Lower leg skin (tissue), 4 donors: ENCODE measurements around the gene SLC43A1. TPM values are rescaled to one million over a fixed set of nuclear protein-coding genes. Genes with fewer than 3 reads are reported as not detected.

Experiments
- DNase-seq, 2 donors: peaks; one replicate each; pipeline ENCODE4 v3.0.0-alpha.2; 2019; ENCODE audit warnings: low spot score in 2 of 2
- H3K4me3 ChIP-seq: fragments of 200-600 bp; sonication (generic); 2 replicates; pipeline ENCODE4 v1.5.1; 2017; ENCODE audit warnings: mild to moderate bottlenecking, low read depth; ENCODE audit not compliant: poor library complexity, severe bottlenecking
- POLR2A ChIP-seq, 2 donors: fragments of 450-650 bp; IDR thresholded peaks; one replicate each; pipeline ENCODE4 v1.6.1; 2016 to 2017; ENCODE audit warnings: antibody characterized with exemption in 2 of 2, mild to moderate bottlenecking in 1 of 2, moderate library complexity in 1 of 2
- WGBS, 2 donors: methylation state at CpG; one replicate each; pipeline ENCODE4 v1.1.5; 2018; 5-methylcytosine and 5-hydroxymethylcytosine counted together
- intact Hi-C: fragments of 100-400 bp; cut with DNase I; formaldehyde crosslinking; loops from one replicate; pipeline ENCODE4 v1.15.0; 2023; ENCODE audit warnings: low total_unique reads
- total RNA-seq, 4 donors: library from RNA; depleted of rRNA; stranded (reverse); fragments of >200 nt; gene quantifications; one replicate each; pipeline ENCODE4 v1.1.0, GENCODE V29; 2016
- TF ChIP-seq, protein P1 (sequence below), 3 donors: fragments of 450-650 bp; IDR thresholded peaks; one replicate each; pipeline ENCODE4 v1.5.1; 2016; ENCODE audit warnings: antibody characterized with exemption in 3 of 3, mild to moderate bottlenecking in 3 of 3, moderate library complexity in 2 of 3

Gene SLC43A1
- total RNA-seq, 4 donors from 2014 or later = 15.9 to 20.2 (median 18.3) TPM

- 39 to 47% methylated on average over 4 of the region's 4 CpGs for WGBS, 2 donors
- TF ChIP-seq, protein P1, sequence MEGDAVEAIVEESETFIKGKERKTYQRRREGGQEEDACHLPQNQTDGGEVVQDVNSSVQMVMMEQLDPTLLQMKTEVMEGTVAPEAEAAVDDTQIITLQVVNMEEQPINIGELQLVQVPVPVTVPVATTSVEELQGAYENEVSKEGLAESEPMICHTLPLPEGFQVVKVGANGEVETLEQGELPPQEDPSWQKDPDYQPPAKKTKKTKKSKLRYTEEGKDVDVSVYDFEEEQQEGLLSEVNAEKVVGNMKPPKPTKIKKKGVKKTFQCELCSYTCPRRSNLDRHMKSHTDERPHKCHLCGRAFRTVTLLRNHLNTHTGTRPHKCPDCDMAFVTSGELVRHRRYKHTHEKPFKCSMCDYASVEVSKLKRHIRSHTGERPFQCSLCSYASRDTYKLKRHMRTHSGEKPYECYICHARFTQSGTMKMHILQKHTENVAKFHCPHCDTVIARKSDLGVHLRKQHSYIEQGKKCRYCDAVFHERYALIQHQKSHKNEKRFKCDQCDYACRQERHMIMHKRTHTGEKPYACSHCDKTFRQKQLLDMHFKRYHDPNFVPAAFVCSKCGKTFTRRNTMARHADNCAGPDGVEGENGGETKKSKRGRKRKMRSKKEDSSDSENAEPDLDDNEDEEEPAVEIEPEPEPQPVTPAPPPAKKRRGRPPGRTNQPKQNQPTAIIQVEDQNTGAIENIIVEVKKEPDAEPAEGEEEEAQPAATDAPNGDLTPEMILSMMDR (IDR thresholded peaks at IDR 0.05) = no peak
- no peak for TF ChIP-seq POLR2A (IDR thresholded peaks at IDR 0.05)
- no peak for DNase-seq
- H3K4me3 ChIP-seq = no peak overlapping the region
- intact Hi-C loops = no loop called here
Observed at GRCh38 chr11:57466680-57467079, 48.8 kb downstream of the SLC43A1 start.

DNA sequence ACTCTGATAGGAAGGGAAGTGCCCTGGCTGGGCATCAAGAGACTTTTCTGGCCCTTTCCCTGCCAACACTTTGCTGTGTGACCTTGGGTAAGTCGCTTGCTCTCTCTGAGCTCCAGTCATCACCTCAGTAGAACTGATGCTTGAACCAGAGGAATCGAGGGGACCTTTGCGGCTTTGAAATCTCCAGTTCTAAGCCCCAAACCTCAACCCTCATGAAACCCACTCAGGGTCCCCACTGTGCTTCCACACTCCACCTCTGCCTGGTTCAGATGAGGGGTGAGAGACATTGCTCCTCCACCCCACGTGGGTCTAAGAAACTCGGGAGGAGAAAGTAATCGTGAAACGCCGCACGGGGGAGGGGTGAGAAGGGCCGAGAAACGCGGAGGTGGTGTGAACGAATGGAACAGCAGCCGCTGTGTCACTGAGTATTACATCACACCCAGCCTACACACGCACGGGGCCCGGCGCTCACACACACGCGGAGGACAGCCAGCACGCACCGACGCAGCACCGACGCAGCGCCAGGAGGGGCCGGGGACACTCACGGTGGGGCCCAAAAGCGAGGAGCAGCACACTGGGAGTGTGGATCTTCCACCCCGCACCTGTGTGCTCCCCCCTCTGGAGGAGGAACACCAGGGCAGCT is 50.8 kb downstream of the SLC43A1 start:
- DNase-seq = no peak
- no peak for TF ChIP-seq POLR2A (IDR thresholded peaks at IDR 0.05)
- TF ChIP-seq, protein P1 (IDR thresholded peaks at IDR 0.05) = no peak
- no peak overlapping the region for H3K4me3 ChIP-seq
- intact Hi-C loops = no loop called here
- 65 to 70% methylated on average over 30 of the region's 30 CpGs for WGBS, 2 donors

DNA sequence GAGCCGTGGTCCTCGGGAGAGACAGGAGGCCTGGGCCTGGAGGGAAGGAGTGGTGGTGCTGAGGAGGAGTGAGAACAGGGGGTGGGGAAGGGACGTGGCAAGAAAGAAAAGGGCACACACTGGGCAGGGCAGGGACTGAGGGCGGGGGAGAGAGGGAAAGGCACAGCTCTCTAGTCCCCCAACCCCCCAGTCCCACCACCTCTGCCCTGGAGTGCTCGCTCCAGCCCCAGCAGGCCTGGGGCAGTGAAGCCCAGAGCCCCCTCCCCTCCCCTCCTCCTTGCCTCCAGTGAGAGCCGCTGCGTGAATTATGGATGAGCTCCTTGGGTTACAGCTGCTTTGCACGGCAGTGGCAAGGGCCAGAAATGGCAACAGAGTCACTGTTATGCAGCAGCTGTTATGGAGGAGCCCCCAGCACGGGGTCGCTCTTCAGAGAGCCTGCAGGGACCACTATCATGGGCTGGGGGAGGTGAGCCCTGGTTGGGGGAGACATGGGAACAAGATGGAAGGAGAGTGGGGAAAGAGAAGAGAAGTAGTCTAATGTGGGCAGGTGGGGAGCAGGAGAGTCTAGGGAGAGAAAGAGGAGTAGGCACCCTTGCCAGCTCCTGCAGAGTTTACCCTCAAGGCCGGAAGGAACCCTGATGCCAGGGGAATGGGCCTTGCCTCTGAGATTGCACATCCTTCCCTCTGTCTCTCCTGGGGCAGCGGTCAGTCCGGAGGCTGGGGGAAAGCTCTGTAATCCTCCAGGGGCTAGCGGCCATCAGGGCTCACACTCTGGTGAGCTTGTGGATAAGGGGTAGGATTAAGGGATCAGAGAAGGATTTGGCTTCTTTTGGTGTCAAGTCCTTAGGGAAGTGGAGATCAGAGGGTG is 51.6 kb downstream of the SLC43A1 start:
- DNase-seq = no peak
- H3K4me3 ChIP-seq = no peak overlapping the region
- intact Hi-C loops = no loop called here
- TF ChIP-seq, protein P1 (IDR thresholded peaks at IDR 0.05) = no peak
- TF ChIP-seq POLR2A (IDR thresholded peaks at IDR 0.05) = no peak
- WGBS, 2 donors = 66 to 70% methylated on average over 14 of the region's 14 CpGs

DNA sequence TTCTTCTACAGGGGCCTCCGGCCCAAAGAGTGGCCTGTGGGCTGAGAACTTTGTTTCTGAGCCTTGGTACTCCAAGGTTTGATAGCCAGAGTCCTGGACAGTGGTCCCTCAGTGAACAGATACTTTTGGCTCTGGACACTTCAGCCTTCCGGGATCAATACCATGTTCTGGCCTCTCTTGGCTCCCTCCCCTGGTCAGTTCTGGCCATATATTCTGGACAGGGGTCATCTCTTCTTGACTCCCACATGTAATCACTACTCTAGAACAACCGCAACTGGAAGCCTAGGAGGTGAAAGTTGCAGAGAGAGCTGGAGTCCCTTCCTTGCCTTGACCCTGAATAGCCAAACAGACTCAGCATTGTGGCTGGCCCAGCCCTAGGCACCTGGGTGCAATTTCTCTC is 52.9 kb downstream of the SLC43A1 start:
- no peak for DNase-seq
- TF ChIP-seq POLR2A (IDR thresholded peaks at IDR 0.05) = no peak
- TF ChIP-seq, protein P1 (IDR thresholded peaks at IDR 0.05) = no peak
- intact Hi-C loops = no loop called here
- no peak overlapping the region for H3K4me3 ChIP-seq
- 93 to 94% methylated on average over 3 of the region's 3 CpGs for WGBS, 2 donors

- 76 to 81% methylated on average over 15 to 16 of the region's 16 CpGs for WGBS, 2 donors
- no peak for DNase-seq
- intact Hi-C loops = no loop called here
- H3K4me3 ChIP-seq = no peak overlapping the region
- TF ChIP-seq POLR2A (IDR thresholded peaks at IDR 0.05) = no peak
Observed at GRCh38 chr11:57461841-57462489, 53.5 kb downstream of the SLC43A1 start.
